GM11168 (cell line): ENCODE measurements around the gene NEO1.

Experiments
- in situ Hi-C: fragments of 300-500 bp; cut with MboI; formaldehyde crosslinking; loops from one replicate; pipeline ENCODE4 v1.12.0; 2022; ENCODE audit warnings: low sequenced_read_pairs; ENCODE audit not compliant: unreplicated experiment

The NEO1 gene

DNA sequence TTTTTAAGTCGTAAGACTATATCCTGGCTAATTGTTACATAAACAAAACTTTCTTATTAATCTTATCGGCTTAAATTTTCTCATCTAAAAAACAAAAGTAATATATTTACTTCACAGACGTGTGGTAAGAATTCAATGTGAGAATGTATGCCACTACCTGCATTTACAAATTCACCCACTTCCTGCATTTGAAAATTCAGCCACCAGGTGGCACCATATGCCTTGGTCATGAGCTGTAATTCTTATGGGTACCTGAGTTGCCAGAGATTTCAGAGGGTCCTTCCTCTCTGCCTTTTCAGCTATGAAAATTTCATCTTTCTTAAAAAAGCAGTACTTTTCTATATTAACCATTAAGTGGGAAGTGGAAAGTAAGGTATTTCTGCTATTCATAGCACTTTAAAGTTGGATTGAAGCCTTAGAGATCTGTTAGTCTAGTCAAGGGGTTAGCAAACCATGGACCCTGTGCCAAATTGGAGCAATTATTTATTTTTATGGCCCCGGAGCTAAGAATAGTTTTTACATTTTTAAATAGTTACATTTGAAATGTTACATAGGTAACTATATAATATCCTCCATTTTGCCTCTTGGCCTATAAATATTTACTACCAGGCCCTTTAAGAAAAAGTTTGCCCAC lies 188.7 kb downstream of the NEO1 start:
- in situ Hi-C loops, result no loop called here

DNA sequence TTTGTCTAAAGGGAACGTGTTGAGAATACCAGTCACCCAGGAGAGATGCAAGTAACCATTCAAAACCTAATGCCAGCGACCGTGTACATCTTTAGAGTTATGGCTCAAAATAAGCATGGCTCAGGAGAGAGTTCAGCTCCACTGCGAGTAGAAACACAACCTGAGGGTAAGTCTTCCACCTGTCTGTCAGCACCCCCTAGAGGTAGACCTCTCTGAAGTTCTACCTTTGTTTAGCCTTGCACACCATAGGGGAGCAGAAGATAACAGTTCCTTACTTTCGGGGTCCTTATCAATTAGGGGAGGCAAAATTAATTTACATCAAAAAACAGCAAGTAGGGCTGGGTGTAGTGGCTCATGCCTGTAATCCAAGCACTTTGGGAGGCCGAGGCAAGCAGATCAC lies 192.1 kb downstream of the NEO1 start:
- in situ Hi-C loops, result no loop called here

DNA sequence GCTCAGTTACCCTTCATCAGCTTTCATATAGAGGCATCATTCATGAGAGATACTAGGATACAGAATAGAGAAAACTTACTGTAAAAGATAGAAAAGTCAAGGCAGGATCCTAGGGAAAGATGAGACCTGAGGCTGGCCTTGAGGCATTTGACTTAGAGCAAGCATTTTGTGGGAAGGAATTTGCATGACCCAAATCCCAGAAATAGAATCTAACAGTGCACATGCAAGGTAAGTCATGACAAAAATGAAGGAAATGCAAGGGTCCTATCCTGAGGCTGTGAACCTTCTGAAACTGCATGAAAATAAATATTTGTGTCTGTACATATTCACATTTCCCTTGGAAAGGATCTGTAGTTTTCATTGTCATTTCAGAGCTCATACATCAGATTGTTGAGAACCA lies 194.2 kb downstream of the NEO1 start:
- in situ Hi-C loops, result no loop called here

DNA sequence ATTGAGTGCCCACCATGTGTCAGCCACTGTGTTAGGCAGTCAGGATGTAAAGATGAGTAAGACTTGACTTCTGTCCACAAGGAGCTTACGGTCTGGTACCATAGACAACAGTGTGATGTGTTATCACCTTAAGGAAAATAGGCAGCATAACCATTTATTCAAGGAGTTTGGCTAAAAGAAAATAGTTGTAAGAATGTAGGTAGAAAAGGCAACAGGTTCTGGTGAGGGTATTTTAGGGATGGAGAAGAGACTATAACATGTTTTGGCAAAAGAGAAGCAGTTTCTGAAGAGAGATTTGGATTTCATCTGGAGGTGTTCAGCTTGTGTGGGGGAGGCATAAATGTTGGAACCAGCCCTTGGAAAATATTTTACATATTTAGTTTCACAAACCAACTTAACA lies 194.6 kb downstream of the NEO1 start:
- in situ Hi-C loops, result no loop called here

DNA sequence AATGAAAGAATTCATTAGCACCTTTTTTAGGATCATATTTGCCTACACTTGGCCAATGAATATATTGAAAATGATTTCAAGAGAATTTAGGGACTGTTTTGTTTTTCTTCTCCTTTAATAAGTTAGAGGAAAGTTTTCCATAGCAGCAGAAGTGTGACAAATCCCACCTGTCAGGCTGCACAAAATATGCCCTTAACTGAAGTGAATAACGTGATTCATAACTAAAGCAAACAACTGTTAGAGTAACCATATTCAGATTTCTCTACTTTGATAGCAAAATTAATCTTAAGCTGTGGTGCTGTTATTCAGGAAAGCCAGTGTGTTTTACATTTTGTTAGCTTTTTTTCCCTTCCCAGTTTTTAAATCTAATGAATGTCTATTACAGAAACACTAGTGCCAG lies 195.1 kb downstream of the NEO1 start:
- in situ Hi-C loops, result no loop called here

DNA sequence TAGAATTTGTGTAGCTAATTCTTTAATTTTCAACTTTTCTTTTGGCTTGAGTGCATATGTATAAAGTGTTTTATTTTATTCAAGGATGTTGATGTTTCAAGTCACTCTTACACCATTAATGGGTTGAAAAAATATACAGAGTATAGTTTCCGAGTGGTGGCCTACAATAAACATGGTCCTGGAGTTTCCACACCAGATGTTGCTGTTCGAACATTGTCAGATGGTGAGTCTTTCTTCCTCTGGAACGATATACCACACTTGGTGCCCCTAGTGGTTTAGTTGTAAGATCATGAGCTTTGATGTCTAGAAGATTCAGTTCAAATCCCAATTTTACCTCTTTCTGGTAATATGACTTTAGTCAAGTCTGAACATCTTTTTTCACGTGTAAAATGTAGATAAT lies 197.2 kb downstream of the NEO1 start:
- in situ Hi-C loops, result no loop called here

DNA sequence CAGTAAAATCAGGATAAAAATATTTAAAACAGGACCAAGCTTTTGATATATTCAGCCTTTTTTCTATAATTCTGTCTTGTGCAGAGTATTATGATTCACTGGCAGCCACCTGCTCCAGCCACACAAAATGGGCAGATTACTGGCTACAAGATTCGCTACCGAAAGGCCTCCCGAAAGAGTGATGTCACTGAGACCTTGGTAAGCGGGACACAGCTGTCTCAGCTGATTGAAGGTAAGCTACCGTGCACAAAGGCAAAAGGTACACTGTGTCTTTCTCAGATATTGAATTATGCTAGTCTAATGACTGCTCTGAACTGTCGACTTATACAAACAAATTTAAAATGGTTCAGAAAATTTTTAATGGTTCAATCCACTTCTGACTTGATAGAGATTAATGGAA lies 202.3 kb downstream of the NEO1 start:
- in situ Hi-C loops, result no loop called here

DNA sequence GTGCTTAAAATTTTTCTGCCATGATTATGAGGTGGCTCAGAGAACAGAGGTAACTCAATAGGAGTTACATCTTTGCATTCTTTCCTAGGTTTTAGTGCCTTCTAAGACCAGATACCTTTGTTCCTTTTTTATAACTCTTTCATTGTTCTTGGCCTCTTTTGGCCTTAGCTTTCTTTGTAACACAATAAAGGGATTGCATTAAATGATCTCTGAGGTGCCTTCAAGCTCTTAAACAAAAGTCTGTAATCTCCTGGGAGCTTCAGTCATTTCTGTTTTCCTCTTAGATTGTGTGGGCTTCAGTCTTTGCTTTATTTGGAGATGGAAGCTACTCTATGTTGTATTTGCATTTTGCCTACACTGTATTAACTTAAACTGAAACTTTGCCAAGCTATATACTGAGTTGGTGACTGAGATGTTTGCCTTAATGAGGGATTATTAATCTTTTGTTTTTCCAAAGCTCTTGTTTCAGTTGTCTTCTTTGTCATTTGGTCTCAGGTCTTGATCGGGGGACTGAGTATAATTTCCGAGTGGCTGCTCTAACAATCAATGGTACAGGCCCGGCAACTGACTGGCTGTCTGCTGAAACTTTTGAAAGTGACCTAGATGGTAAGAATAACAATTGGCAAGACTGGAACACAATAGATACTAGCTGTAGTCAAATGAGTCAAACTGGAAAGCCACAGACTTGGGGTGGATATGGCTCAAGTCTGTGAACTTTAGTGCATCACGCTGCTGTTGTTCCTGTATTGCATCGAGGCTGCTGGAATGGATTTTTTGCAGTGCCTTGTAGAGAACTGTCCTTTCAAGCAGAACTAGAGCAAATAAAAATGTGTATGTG lies 206.2 kb downstream of the NEO1 start:
- in situ Hi-C loops, result no loop called here

DNA sequence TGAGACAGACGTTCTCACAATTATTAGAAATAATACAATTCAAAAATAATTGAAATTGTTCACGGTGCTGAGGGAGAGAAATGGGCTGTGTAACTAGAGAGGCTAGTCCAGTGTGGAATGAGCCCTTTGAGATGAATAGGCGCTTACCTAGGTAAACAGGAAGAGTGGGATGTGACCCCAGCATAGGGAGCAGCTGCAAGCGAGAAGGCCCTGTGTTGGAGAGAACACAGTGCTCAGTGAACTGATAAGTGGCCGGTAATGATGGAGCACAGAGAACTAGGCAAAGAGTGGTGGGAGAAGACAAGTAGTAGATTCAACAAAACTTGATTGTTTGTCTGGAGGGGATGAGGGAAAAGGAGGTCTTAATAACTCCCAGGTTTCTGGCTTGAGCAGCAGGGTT lies 212.6 kb downstream of the NEO1 start:
- in situ Hi-C loops, result no loop called here

DNA sequence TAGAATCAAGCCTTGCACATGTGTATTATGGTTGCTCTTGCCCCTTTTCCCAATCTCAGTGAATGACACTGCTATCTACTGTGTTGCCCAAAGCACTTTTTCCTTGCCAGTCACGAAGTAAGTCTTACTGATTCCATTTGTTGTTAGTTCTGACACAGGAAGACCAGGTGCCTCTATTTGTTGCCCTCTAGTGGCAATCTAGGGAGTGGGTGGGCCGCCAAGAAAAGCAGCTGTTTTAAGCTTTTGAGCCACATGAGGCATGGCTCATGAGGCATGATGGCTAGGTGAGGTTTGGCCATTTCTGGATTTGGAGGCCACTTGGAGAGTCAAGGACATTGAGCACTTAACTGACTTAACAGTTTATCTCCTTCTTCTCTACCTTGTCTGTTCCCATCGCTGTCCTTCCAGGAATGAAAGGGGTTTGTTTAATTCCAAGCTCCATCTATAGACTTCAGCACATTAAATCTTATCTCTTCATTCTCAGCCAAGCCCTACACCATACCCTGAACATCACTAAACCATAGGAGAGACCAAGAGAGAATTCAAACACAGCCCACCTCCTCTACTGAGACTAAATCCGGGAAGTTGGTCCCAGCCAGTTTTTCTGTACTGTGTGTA lies 213.4 kb downstream of the NEO1 start:
- in situ Hi-C loops, result no loop called here

DNA sequence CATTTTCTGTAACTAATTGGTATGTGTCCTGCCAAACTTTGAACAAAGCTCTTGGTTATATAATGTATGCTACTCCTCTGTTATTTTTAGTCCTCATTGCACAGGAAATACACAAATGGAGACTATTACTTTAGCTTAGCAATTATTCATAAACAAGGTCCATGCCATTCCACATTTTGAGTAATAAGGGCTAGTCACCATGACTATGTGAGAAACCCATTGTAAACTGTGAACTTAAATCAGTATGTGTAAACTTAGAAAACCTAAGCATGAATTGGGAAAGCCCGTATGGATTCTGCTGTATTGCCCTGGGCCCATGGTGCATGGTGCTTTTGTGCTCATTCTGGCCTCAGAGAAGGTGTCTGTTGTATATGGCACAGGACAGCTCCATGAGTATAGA lies 216.2 kb downstream of the NEO1 start:
- in situ Hi-C loops, result no loop called here

DNA sequence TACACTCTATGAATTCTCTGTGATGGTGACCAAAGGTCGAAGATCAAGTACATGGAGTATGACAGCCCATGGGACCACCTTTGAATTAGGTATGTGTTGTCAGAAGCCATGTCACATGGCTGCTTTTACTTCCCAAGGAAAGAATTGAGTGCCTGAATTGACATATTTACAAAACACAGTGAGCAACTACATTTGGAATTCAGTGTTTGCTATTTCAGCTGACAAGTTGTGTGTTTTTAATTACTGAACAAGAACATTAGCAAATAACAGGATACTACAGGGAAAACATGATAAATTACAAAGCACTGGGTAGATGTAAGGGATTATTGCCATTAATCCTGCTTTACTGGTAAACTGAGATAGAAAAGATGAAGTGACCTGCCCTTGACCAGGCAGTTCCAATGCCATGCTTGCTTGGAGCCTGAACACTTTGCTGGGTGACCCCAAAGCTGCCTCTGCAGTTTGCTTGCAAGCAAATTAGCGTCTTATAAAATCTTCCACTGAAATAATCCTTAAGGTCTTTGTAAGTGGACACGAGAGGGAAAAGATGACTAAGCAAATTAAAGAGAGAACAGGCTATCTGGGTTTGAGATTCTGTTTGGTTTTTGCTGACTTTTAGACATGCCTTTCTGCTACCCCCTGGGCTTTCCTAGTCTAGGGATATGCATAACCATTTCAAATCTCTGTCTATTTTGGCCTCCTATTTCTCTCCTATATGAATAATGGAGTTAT lies 218.3 kb downstream of the NEO1 start:
- in situ Hi-C loops, result no loop called here

DNA sequence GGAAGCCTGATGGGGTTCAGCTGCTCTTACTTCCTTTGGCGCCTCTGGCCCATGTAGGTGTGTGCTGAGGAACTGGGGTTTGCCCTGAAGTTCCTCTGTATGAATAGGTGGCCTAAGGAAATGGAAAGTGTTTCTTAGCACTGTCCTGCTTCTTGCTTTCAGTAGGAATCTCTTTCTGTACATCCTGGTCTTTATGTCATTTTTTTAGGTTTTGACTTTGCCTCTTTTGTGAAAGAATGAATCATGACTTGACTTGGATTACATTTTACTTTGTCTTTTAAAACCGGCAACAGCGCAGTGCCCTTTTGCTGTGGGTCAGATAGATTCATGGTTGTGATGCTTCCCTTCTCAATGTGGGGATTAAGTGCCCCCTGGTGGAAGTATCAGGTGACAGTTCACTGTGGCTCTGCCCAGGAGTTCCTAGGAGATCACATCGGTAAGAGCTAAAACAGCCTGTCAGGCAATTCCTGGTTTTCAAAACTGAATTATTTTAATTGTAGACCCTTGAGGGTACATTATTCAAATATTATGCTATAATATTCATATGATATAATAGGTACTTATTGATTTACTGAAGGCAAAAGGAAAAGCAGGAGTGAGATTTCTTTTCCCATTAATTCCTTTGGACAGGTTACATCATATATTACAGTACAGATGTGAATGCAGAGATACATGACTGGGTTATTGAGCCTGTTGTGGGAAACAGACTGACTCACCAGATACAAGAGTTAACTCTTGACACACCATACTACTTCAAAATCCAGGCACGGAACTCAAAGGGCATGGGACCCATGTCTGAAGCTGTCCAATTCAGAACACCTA lies 221.1 kb downstream of the NEO1 start:
- in situ Hi-C loops, result no loop called here

DNA sequence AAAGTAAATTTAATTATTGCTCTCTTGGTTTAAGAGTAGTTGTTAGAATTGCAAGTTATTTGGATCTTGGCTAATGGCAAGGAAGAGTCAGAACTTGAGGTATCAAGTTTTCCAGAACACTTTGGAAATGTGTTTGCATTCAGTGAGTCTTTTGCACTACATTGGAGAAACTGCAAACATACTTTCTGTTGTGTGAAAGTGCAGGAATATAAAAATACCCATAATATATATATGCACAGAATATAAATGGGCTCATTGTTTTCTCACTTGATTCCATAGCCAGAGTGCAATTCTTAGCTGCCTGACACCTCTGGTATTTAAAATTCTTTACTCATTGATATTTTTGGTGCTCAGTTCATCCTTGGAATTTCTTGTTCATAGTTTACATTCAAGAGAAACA lies 223.6 kb downstream of the NEO1 start:
- in situ Hi-C loops, result no loop called here

DNA sequence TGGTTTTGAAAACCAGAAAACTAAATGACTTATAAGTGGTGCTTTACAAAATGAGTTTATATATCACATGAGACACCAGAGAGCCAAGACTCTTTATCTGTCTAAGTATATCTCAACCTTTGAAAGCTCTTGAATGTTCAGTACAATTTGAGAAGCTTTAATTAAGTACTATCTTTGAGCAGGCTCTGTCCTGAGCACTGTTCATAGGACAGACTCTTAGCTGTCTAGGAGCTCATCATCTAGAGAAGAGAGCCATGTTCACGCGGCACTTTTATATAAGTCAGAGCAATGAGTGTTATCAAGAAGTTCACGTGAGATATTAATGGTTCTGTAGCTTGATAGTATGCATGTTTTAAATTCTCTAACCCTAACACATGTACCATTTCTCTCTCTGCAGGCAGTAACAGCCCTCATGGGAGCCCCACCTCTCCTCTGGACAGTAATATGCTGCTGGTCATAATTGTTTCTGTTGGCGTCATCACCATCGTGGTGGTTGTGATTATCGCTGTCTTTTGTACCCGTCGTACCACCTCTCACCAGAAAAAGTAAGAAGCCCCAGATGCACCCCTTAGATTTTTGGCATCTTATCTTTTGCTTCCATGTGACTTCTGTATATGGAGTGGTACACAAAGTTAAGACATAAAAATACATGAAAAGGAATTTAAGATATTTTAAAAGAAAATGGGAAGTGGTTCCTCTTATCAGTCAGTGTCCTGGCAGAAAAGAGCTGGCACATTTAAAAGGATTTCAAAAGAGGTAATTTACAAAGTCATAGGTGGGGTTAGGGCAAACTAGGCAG lies 230.5 kb downstream of the NEO1 start:
- in situ Hi-C loops, result no loop called here

DNA sequence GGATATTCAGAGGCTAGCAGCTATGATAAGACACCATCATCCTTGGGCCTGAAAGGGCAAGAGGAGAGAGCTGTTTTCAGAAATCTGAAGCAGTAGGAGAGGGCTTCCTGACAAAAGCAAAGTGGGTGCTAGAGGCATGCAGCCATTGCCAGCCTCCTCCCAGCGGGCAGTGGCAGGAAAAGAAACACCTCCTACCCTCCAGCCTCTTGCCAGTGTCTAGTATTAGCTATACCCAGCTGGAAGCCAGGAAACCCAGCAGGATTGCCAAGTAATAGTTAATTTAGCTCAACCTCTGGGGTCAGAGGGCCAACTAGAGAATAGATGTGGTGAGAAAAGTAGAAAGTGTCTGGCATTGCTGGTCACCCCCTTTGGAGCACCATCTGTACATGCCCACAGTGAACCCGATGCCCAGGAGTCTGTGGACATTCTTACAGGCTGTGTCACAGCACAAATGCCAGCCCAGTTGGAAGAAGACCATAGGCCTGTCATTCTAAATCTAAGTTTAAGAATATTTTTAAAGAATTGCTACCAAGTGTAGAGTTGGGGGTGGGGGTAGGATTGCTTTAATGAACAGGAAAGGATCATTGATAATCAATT lies 231.2 kb downstream of the NEO1 start:
- in situ Hi-C loops, result no loop called here

DNA sequence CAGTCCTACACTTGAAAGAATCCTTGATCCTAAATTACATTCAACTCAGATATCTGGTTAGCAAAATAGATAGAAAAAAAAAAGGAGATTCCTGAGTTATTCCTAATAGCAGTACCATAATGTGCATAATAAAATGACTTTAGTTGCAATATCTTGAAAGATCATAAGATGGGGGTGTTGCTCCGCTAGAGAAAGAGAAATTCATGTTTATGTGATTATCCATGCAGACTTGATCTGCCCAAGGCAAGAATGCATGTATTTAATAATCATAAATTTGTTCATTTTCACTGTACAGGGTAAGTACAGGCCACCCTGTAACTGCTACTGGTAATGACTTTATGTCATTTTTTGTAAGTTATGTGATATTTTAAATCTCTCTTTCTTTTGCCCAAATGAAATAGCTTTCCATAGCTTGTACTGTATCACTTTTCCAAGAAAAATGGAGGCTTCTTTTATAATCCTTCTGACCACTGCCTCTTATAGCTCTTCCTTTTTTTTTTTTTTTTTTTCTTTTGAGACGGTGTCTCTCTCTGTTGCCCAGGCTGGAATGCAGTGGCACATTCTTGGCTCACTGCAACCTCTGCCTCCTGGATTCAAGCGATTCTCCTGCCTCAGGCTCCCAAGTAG lies 231.9 kb downstream of the NEO1 start:
- in situ Hi-C loops, result no loop called here

DNA sequence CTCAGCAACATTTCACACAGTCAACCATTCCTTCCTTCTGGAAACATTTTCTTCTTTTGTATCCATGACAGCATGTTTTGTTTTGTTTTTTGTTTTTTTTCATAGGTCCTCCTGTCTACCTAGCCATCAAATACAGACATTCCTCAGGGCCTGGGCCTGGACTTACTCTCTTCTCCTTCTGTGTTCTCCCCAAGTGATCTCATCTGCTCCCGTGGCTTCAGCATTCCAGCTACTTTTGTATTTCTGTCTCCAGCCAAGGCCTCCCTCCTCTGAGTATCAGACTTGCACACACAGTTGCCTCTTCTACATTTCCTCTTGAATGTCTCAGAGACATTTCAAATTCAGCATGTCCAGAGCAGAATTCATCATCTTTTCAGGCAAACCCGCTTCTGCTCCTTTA lies 234.0 kb downstream of the NEO1 start:
- in situ Hi-C loops, result no loop called here

DNA sequence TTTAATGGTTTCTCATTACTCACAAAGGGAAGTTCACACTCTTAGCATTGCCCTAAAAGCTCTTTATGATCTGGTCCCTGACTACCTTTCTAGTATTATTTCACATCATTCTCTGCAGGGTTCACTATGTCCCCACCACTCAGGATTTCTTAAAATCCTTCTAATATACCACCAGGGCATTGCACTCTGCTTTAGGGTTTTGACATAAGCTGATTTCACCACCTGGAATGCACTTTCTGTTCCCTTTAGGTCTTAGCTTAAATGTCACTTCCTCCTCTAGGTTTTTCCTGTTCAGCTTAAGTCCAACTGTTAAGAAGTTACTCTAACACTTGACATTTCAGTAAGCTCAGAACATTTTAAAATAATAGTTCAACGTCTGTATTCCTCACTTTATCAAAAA lies 234.8 kb downstream of the NEO1 start:
- in situ Hi-C loops, result no loop called here
